ENCODE data around the gene SNX8. TPM values are rescaled to one million over a fixed set of nuclear protein-coding genes. Genes with fewer than 3 reads are reported as not detected.

SNX8 gene
- total RNA-seq, 2 donors from 2014 or later: 20.0 to 23.0 TPM

GRCh38 chr7:2219606-2220005 lies 94.6 kb downstream of the SNX8 start:
- Histone ChIP-seq H3K27me3 (no peaks in the 10 kb centered on the region), H3K9me3 (no peaks in the 10 kb centered on the region), H3K4me3 (no peak overlapping the region), H3K27ac (no peak overlapping the region), H3K4me1 (peaks cover 0 to under 1% of the 10 kb centered on the region in 2 donors), H3K36me3 (peaks cover 64% of the 10 kb centered on the region)
- no peak for DNase-seq (ENCODE audit: low spot score)
- TF ChIP-seq CTCF (IDR thresholded peaks at IDR 0.05): no peak

GRCh38 chr7:2219136-2219535 lies 95.1 kb downstream of the SNX8 start:
- no peaks in the 10 kb centered on the region for H3K9me3 ChIP-seq
- no peak overlapping the region for H3K4me3 ChIP-seq
- H3K27me3 ChIP-seq: no peaks in the 10 kb centered on the region
- H3K4me1 ChIP-seq: peaks cover 0 to 4% of the 10 kb centered on the region in 2 donors
- H3K36me3 ChIP-seq: peaks cover 69% of the 10 kb centered on the region
- no peak overlapping the region for H3K27ac ChIP-seq
- no peak for DNase-seq (ENCODE audit: low spot score)
- no peak for TF ChIP-seq CTCF (IDR thresholded peaks at IDR 0.05)

GRCh38 chr7:2218444-2218785 lies 95.8 kb downstream of the SNX8 start:
- H3K27me3 ChIP-seq: no peaks in the 10 kb centered on the region
- no peaks in the 10 kb centered on the region for H3K9me3 ChIP-seq
- no peak overlapping the region for H3K4me3 ChIP-seq
- H3K4me1 ChIP-seq: peaks cover 0 to 4% of the 10 kb centered on the region in 2 donors
- no peak overlapping the region for H3K27ac ChIP-seq
- TF ChIP-seq CTCF (IDR thresholded peaks at IDR 0.05): no peak
- no peak for DNase-seq (ENCODE audit: low spot score)
- peaks cover 65% of the 10 kb centered on the region for H3K36me3 ChIP-seq

GRCh38 chr7:2217716-2218443 lies 96.4 kb downstream of the SNX8 start:
- DNase-seq (ENCODE audit: low spot score): no peak
- peaks cover 0 to 4% of the 10 kb centered on the region in 2 donors for H3K4me1 ChIP-seq
- H3K27ac ChIP-seq: no peak overlapping the region
- H3K27me3 ChIP-seq: no peaks in the 10 kb centered on the region
- peaks cover 67% of the 10 kb centered on the region for H3K36me3 ChIP-seq
- TF ChIP-seq CTCF (IDR thresholded peaks at IDR 0.05): no peak
- no peaks in the 10 kb centered on the region for H3K9me3 ChIP-seq
- H3K4me3 ChIP-seq: no peak overlapping the region

GRCh38 chr7:2217206-2217605 lies 97.0 kb downstream of the SNX8 start:
- H3K9me3 ChIP-seq: no peaks in the 10 kb centered on the region
- DNase-seq (ENCODE audit: low spot score): no peak
- peaks cover 67% of the 10 kb centered on the region for H3K36me3 ChIP-seq

More at GRCh38 chr7:2217206-2217605, 97.0 kb downstream of the SNX8 start:
- Histone ChIP-seq H3K27ac (no peak overlapping the region), H3K4me1 (peaks cover 0 to 4% of the 10 kb centered on the region in 2 donors), H3K27me3 (no peaks in the 10 kb centered on the region), H3K4me3 (no peak overlapping the region)
- no peak for TF ChIP-seq CTCF (IDR thresholded peaks at IDR 0.05)
